GM13976 (cell line): ENCODE results near the gene CDH23.

Experiments
- DNase-seq: peaks from one replicate; pipeline ENCODE4 v3.0.0; 2012; ENCODE audit warnings: low spot score
- CTCF ChIP-seq: IDR thresholded peaks from 2 replicates; pipeline ENCODE4 v1.5.1; 2012; ENCODE audit warnings: borderline replicate concordance, mild to moderate bottlenecking; ENCODE audit not compliant: insufficient read depth; ENCODE audit errors: extremely low read depth, missing control alignments, control extremely low read depth
- in situ Hi-C: fragments of 300-500 bp; cut with MboI; formaldehyde crosslinking; loops from one replicate; pipeline ENCODE4 v1.12.0; 2022; ENCODE audit warnings: low sequenced_read_pairs, mixed read lengths, inconsistent platforms; ENCODE audit not compliant: unreplicated experiment

Gene CDH23

GRCh38 chr10:71750986-71751385 lies 354.3 kb downstream of the CDH23 start:
- no peak for TF ChIP-seq CTCF
- DNase-seq = no peak
- in situ Hi-C loops = no loop called here

- DNase-seq = no peak
- TF ChIP-seq CTCF = no peak
- in situ Hi-C loops = no loop called here
Observed at GRCh38 chr10:71751515-71752224, 354.9 kb downstream of the CDH23 start.

GRCh38 chr10:71752391-71753090 lies 355.8 kb downstream of the CDH23 start:
- no peak for TF ChIP-seq CTCF
- in situ Hi-C loops = no loop called here
- DNase-seq = no peak

GRCh38 chr10:71753091-71753959 lies 356.6 kb downstream of the CDH23 start:
- TF ChIP-seq CTCF = no peak
- in situ Hi-C loops = no loop called here
- DNase-seq = no peak

- no peak for TF ChIP-seq CTCF
- no peak for DNase-seq
- in situ Hi-C loops = no loop called here
Observed at GRCh38 chr10:71753960-71754505, 357.3 kb downstream of the CDH23 start.

GRCh38 chr10:71754562-71754961 lies 357.8 kb downstream of the CDH23 start:
- no peak for DNase-seq
- in situ Hi-C loops = no loop called here
- TF ChIP-seq CTCF = no peak
